GM12878 (cell line): Measurements from ENCODE around the gene BAZ2A. TPM values are rescaled to one million over a fixed set of nuclear protein-coding genes. Genes with fewer than 3 reads are reported as not detected.

Experiments used
- ATAC-seq: fragments of 200-7000 bp; cut with Tn5 transposase; 3 replicates; pipeline ENCODE4 v1.9.1; 2020; ENCODE audit warnings: mild to moderate bottlenecking, moderate library complexity
- BruUV-seq: library from RNA; stranded (reverse); fragments of 400-500 nt; replicated peaks from 2 replicates; lab custom pipeline; 2021; lab: Mats Ljungman, UMichigan
- CTCF ChIA-PET: fragments of 300-600 bp; sonication (Branson Sonifier 250); formaldehyde crosslinking; extraction: SDS; loops from one replicate; lab custom pipeline; 2021; ENCODE audit warnings: inconsistent platforms; lab: Yijun Ruan, JAX
- POLR2A ChIA-PET: fragments of 350-600 bp; formaldehyde crosslinking; extraction: SDS; loops from one replicate; lab custom pipeline; 2021; ENCODE audit warnings: inconsistent platforms; lab: Charles Lee
- RAD21 ChIA-PET: fragments of 300-600 bp; sonication (Branson Sonifier 250); formaldehyde crosslinking; loops from one replicate; lab custom pipeline; 2023; ENCODE audit warnings: antibody characterized with exemption; ENCODE audit not compliant: unreplicated experiment; lab: Charles Lee
- SMC1A ChIA-PET: fragments of 300-600 bp; sonication (Branson Sonifier 250); formaldehyde crosslinking; loops from one replicate; lab custom pipeline; 2023; ENCODE audit not compliant: unreplicated experiment, uncharacterized antibody; lab: Charles Lee
- DNase-seq: peaks from one replicate; pipeline ENCODE4 v3.0.0-alpha.2; 2011; ENCODE audit warnings: low read depth, low spot score
- FAIRE-seq: peaks from 3 replicates; lab custom pipeline; 2011; peaks lifted over from hg19 to GRCh38; lab: Jason Lieb, UNC
- H2AFZ ChIP-seq: 2 replicates; pipeline ENCODE4 v1.6.0; 2011; ENCODE audit warnings: low read depth, low read length, control low read depth; ENCODE audit not compliant: control insufficient read depth
- H3K27ac ChIP-seq: 2 replicates; pipeline ENCODE4 v1.5.1; 2011; ENCODE audit warnings: control low read depth; ENCODE audit not compliant: control insufficient read depth, insufficient read depth
- H3K27me3 ChIP-seq, 2 experiments: replicated peaks in 1 of 2; 2 replicates each; pipeline versions ENCODE4 v1.6.0 to v1.6.1; 2011; ENCODE audit warnings: low read length in 1 of 2; ENCODE audit not compliant: control insufficient read depth in 2 of 2, insufficient read depth in 2 of 2
- H3K36me3 ChIP-seq, 2 experiments: 2 replicates each; pipeline ENCODE4 v1.5.1; 2011; ENCODE audit warnings: low read length in 1 of 2; ENCODE audit not compliant: control insufficient read depth in 2 of 2, insufficient read depth in 2 of 2
- H3K4me1 ChIP-seq: 2 replicates; pipeline ENCODE4 v1.6.1; 2011; ENCODE audit warnings: mild to moderate bottlenecking, low read length, moderate library complexity, mixed read lengths; ENCODE audit not compliant: control insufficient read depth, insufficient read depth
- H3K4me2 ChIP-seq: 2 replicates; pipeline ENCODE4 v1.6.0; 2011; ENCODE audit warnings: control low read depth; ENCODE audit not compliant: control insufficient read depth, insufficient read depth
- H3K4me3 ChIP-seq: fragments of 200-600 bp; sonication (generic); 2 replicates; pipeline ENCODE4 v1.5.1; 2016
- H3K79me2 ChIP-seq: 2 replicates; pipeline ENCODE4 v1.6.0; 2011; ENCODE audit warnings: low read length; ENCODE audit not compliant: control insufficient read depth, insufficient read depth
- H3K9ac ChIP-seq: 2 replicates; pipeline ENCODE4 v1.8.0; 2011; ENCODE audit warnings: low read length, control low read depth, mixed read lengths; ENCODE audit not compliant: control insufficient read depth, insufficient read depth
- H3K9me3 ChIP-seq: replicated peaks from 3 replicates; pipeline ENCODE4 v1.5.1; 2011; ENCODE audit warnings: mild to moderate bottlenecking, low read length; ENCODE audit not compliant: control insufficient read depth, insufficient read depth
- H4K20me1 ChIP-seq: 2 replicates; pipeline ENCODE4 v1.6.0; 2011; ENCODE audit not compliant: control insufficient read depth, insufficient read depth
- CBFB ChIP-seq: IDR thresholded peaks from 2 replicates; pipeline ENCODE4 v1.6.1; 2016; ENCODE audit warnings: antibody characterized with exemption, low read depth
- CHD4 ChIP-seq: fragments of 200-600 bp; sonication (generic); IDR thresholded peaks from 2 replicates; pipeline ENCODE4 v1.6.1; 2016; ENCODE audit warnings: mild to moderate bottlenecking
- DPF2 ChIP-seq: fragments of 450-650 bp; IDR thresholded peaks from 2 replicates; pipeline ENCODE4 v1.6.1; 2017; ENCODE audit warnings: mild to moderate bottlenecking
- ELK1 ChIP-seq: IDR thresholded peaks from 2 replicates; pipeline ENCODE4 v1.6.1; 2012; ENCODE audit warnings: low read depth, low read length, improper control_type of control experiment
- EP300 ChIP-seq, 2 experiments: fragments of 150-350 bp in 1 of 2; IDR thresholded peaks; 2 replicates each; pipeline ENCODE4 v1.6.1; 2011 to 2012; ENCODE audit warnings: low read depth in 2 of 2, low read length in 2 of 2, borderline replicate concordance in 1 of 2, improper control_type of control experiment in 1 of 2, inconsistent platforms in 1 of 2; ENCODE audit not compliant: control insufficient read depth in 1 of 2
- ESRRA ChIP-seq: IDR thresholded peaks from 2 replicates; pipeline ENCODE4 v1.6.1; 2012; ENCODE audit warnings: mild to moderate bottlenecking, low read length, improper control_type of control experiment
- HSF1 ChIP-seq: fragments of 150-350 bp; IDR thresholded peaks from 2 replicates; pipeline ENCODE4 v1.6.1; 2014; ENCODE audit warnings: mild to moderate bottlenecking, low read depth, low read length
- JUND ChIP-seq: IDR thresholded peaks from 2 replicates; pipeline ENCODE4 v1.6.1; 2012; ENCODE audit warnings: low read depth, mild to moderate bottlenecking, low read length, improper control_type of control experiment, moderate library complexity
- MEF2B ChIP-seq: fragments of 450-650 bp; IDR thresholded peaks from 2 replicates; pipeline ENCODE4 v1.6.1; 2018; ENCODE audit warnings: mild to moderate bottlenecking, moderate library complexity; ENCODE audit not compliant: partially characterized antibody, poor library complexity, severe bottlenecking
- MTA2 ChIP-seq: fragments of 450-650 bp; IDR thresholded peaks from 2 replicates; pipeline ENCODE4 v1.6.1; 2016; ENCODE audit warnings: low read depth, mild to moderate bottlenecking, moderate library complexity
- NKRF ChIP-seq: fragments of 450-650 bp; conservative IDR thresholded peaks from 2 replicates; pipeline ENCODE4 v1.6.1; 2017; ENCODE audit warnings: mild to moderate bottlenecking, moderate library complexity
- NR2F1 ChIP-seq: fragments of 450-650 bp; conservative IDR thresholded peaks from 2 replicates; pipeline ENCODE4 v1.6.1; 2017; ENCODE audit warnings: mild to moderate bottlenecking
- POLR2A ChIP-seq: IDR thresholded peaks from 2 replicates; pipeline ENCODE4 v1.6.1; 2011; ENCODE audit warnings: low read depth, mild to moderate bottlenecking, low read length
- RAD21 ChIP-seq: IDR thresholded peaks from 2 replicates; pipeline ENCODE4 v1.6.1; 2011; ENCODE audit warnings: mild to moderate bottlenecking, low read depth, low read length, moderate library complexity; ENCODE audit not compliant: insufficient read depth
- RELA ChIP-seq: fragments of 450-650 bp; IDR thresholded peaks from 2 replicates; pipeline ENCODE4 v1.8.0; 2014; ENCODE audit warnings: borderline replicate concordance; ENCODE audit not compliant: partially characterized antibody
- SMAD5 ChIP-seq: IDR thresholded peaks from 2 replicates; pipeline ENCODE4 v1.6.1; 2016; ENCODE audit warnings: antibody characterized with exemption, low read depth
- ZNF217 ChIP-seq: fragments of 450-650 bp; IDR thresholded peaks from 2 replicates; pipeline ENCODE4 v1.6.1; 2017; ENCODE audit warnings: antibody characterized with exemption, mild to moderate bottlenecking
- ZNF622 ChIP-seq: fragments of 450-650 bp; IDR thresholded peaks from 2 replicates; pipeline ENCODE4 v1.6.1; 2017; ENCODE audit warnings: mild to moderate bottlenecking, inconsistent platforms
- WGBS: methylation state at CpG from one replicate; pipeline ENCODE4 v1.1.6; 2016; ENCODE audit warnings: low lambda C conversion rate; ENCODE audit not compliant: insufficient replicate concordance, insufficient coverage; ENCODE audit errors: missing lambda C conversion rate; 5-methylcytosine and 5-hydroxymethylcytosine counted together
- in situ Hi-C: fragments of 300-500 bp; cut with MboI; formaldehyde crosslinking; loops from 9 replicates; pipeline ENCODE4 v1.14.3; 2018; ENCODE audit warnings: mixed read lengths
- intact Hi-C: fragments of 100-400 bp; cut with micrococcal nuclease; formaldehyde crosslinking; loops from one replicate; pipeline ENCODE4 v1.14.2; 2022; ENCODE audit not compliant: unreplicated experiment
- polyA plus RNA-seq, 11 experiments: library from polyadenylated mRNA; depleted of rRNA in 4 of 11; unstranded in 6 of 11; stranded (reverse) in 5 of 11; fragments of >200 nt; fragmentation: Nextera tagmentation in 4 of 11; fragmentation: Illumina TruSeq in 1 of 11; extraction: Ambion mirVana in 4 of 11; extraction: Trizol in 1 of 11; gene quantifications; 1 replicate in 1 of 11; 2 replicates in 10 of 11; pipeline versions ENCODE4 v1.2.1 to v1.2.3, GENCODE V29; 2011 to 2016; ENCODE audit warnings: inconsistent platforms in 2 of 11, missing spikeins in 2 of 11, low read depth in 1 of 11
- total RNA-seq, 4 experiments: library from RNA; depleted of rRNA in 3 of 4; stranded (reverse); fragments of >200 nt in 3 of 4; fragmentation: Illumina TruSeq in 1 of 4; extraction: Trizol in 1 of 4; gene quantifications; 2 replicates each; pipeline versions ENCODE4 v1.2.1 to v1.2.3, GENCODE V29; 2013 to 2021

Gene BAZ2A
- total and polyA plus RNA-seq, 10 of the 15 experiments (the other 5 are each of a cell fraction or from before 2014, with no cell fraction given) = 4.8 to 90.2 (median 29.9) TPM

- H4K20me1 ChIP-seq = no peaks in the 10 kb centered on the region
- no peaks in the 10 kb centered on the region for H3K9me3 ChIP-seq
- peaks cover 6 to 15% of the 10 kb centered on the region in 2 experiments; a peak in 3 of 4 replicates for H3K36me3 ChIP-seq
- no peak for FAIRE-seq
- in situ Hi-C loops (loop anchor here (10.0 kb wide), 1 partner anchor 449 kb away; the partner anchor contains the start of gene NAB2), intact Hi-C loops (loop anchor here (2.0 to 5.0 kb wide), 4 partner anchors 53 to 451 kb away; partner anchors contain the start of genes NAB2, NACA and PTGES3)
- peak overlapping the region; percentile 87 for H3K27ac ChIP-seq
- peak; percentile 83 for DNase-seq
- H3K79me2 ChIP-seq = peaks cover 53% of the 10 kb centered on the region
- ChIA-PET RAD21 (interaction anchor here (0.7 to 10.0 kb wide), 51 partner anchors 8 to 593 kb away, joined by 3 to 176 read pairs (median 5); partner anchors contain the start of genes ATP5F1B, CNPY2, NACA and NEMP1), POLR2A (interaction anchor here (0.6 to 6.9 kb wide), 28 partner anchors 10 to 519 kb away, joined by 3 to 155 read pairs (median 4); partner anchors contain the start of genes ATP5F1B, NACA, PTGES3 and RNF41), CTCF (interaction anchor here (0.6 to 6.1 kb wide), 64 partner anchors 8 to 841 kb away, joined by 3 to 73 read pairs (median 5); partner anchors contain the start of genes ATP5F1B, HSD17B6, NACA and RBMS2), SMC1A (interaction anchor here (0.7 to 6.1 kb wide), 43 partner anchors 8 to 654 kb away, joined by 3 to 68 read pairs (median 5); partner anchors contain the start of genes ATP5F1B, ESYT1, PTGES3 and RBMS2)
- H3K4me2 ChIP-seq = peak overlapping the region; percentile 95
- no TSS peak for BruUV-seq
- peak overlapping the region; percentile 91 for H3K4me3 ChIP-seq
- ATAC-seq = peak; percentile 76
- peaks cover 27% of the 10 kb centered on the region for H3K4me1 ChIP-seq
- H2AFZ ChIP-seq = peak overlapping the region; percentile 81
- H3K27me3 ChIP-seq = no peaks in the 10 kb centered on the region
- H3K9ac ChIP-seq = peak overlapping the region; percentile 92
- under 1% methylated on average over 18 of the region's 20 CpGs for WGBS
- no peak for TF ChIP-seq RAD21
- TF ChIP-seq ZNF217 = no peak
- no peak; the same call in 1 of the 2 replicates for TF ChIP-seq CBFB
- TF ChIP-seq MTA2 = peak; percentile 56; the same call in 1 of the 2 replicates
- TF ChIP-seq RELA = peak; percentile 42
- TF ChIP-seq SMAD5 = 0 out of 2 replicates have a peak, but pooled peaks have one; percentile 36
- TF ChIP-seq CHD4 = no peak
- 0 out of 2 replicates have a peak, but pooled peaks have one; percentile 27 for TF ChIP-seq DPF2
- 0 out of 2 replicates have a peak, but pooled peaks have one; percentile 4 for TF ChIP-seq JUND
- peak; percentile 12 for TF ChIP-seq MEF2B
- TF ChIP-seq ELK1 = no peak
- peak; percentile 39 for TF ChIP-seq NR2F1
- TF ChIP-seq EP300 (IDR thresholded peaks at IDR 0.05; ENCODE audit: borderline replicate concordance in 1 of 2, control insufficient read depth in 1 of 2, low read depth in 2 of 2, low read length in 2 of 2) = no peak; a peak in 1 of 4 replicates
- 0 out of 2 replicates have a peak, but pooled peaks have one; percentile 12 for TF ChIP-seq HSF1
- TF ChIP-seq ESRRA = no peak
- peak; percentile 48; the same call in 1 of the 2 replicates for TF ChIP-seq POLR2A
- TF ChIP-seq NKRF = peak; percentile 66; the same call in 1 of the 2 replicates
- TF ChIP-seq ZNF622 = no peak
These were observed 5.9 kb upstream of the BAZ2A start for GRCh38 chr12:56635806-56636674.
